NCI-H748 (cell line): ENCODE data around the gene NKX2-3.

Experiments
- DNase-seq: peaks from one replicate; lab custom pipeline; 2025; ENCODE audit not compliant: unreplicated experiment; lab: John Stamatoyannopoulos, UW

NKX2-3 gene

GRCh38 chr10:99526861-99527504 is 5.8 kb upstream of the NKX2-3 start:
- no peak for DNase-seq

GRCh38 chr10:99527526-99528493 is 4.9 kb upstream of the NKX2-3 start:
- DNase-seq: no peak

GRCh38 chr10:99528494-99529441 is 4.0 kb upstream of the NKX2-3 start:
- no peak for DNase-seq

- no peak for DNase-seq
Measured at GRCh38 chr10:99529591-99530107, 3.1 kb upstream of the NKX2-3 start.

GRCh38 chr10:99530108-99531025 is 2.4 kb upstream of the NKX2-3 start:
- DNase-seq: no peak

GRCh38 chr10:99531026-99531695 is 1.6 kb upstream of the NKX2-3 start:
- DNase-seq: no peak

- no peak for DNase-seq
Measured at GRCh38 chr10:99531696-99532593, 797 bp upstream of the NKX2-3 start.

- no peak for DNase-seq
Measured at GRCh38 chr10:99533496-99534449, 1.0 kb downstream of the NKX2-3 start.

- DNase-seq: no peak
Measured at GRCh38 chr10:99534450-99534938, 1.8 kb downstream of the NKX2-3 start.

GRCh38 chr10:99534939-99535763 is 2.4 kb downstream of the NKX2-3 start:
- peak; percentile 69 for DNase-seq

- no peak for DNase-seq
Measured at GRCh38 chr10:99535764-99536337, 3.1 kb downstream of the NKX2-3 start.

GRCh38 chr10:99536338-99537085 is 3.8 kb downstream of the NKX2-3 start:
- no peak for DNase-seq

- peak; percentile 23 for DNase-seq
Measured at GRCh38 chr10:99537086-99537988, 4.6 kb downstream of the NKX2-3 start.
